Fibroblast of pulmonary artery (primary cell): ENCODE measurements around the gene TP53AIP1.

Experiments used
- DNase-seq: peaks from one replicate; pipeline ENCODE4 v3.0.0-alpha.2; 2010; ENCODE audit warnings: low read depth
- H3K4me3 ChIP-seq: replicated peaks from 2 replicates; pipeline ENCODE4 v1.5.1; 2011; ENCODE audit warnings: low read depth, mild to moderate bottlenecking, control low read depth, low read length, moderate library complexity
- TF ChIP-seq, protein P1 (sequence below): IDR thresholded peaks from 2 replicates; pipeline ENCODE4 v1.5.1; 2011; ENCODE audit warnings: mild to moderate bottlenecking, control low read depth, low read length, inconsistent platforms; ENCODE audit errors: missing control alignments

Gene TP53AIP1

DNA sequence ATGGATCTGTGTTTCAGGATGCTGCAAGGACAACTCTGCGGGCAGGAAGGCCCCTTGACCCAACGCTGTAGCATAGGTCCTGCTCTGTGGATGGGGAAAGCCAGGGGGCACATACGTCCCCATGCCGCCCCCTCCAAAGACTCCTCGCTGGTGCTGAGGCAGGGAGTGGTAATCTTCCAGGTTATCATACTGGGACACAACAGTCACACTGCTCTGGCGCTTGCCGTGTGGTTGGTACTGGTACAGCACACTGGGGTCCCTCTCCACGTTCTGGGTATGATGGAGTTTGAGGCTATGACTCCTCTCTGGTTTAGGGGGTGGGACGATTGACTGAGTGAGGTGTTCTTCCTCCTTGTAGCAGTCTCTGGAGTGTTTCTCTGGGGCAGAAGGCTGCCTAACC lies 26.2 kb upstream of the TP53AIP1 start:
- no peak for DNase-seq
- H3K4me3 ChIP-seq, result no peak overlapping the region
- TF ChIP-seq, protein P1, sequence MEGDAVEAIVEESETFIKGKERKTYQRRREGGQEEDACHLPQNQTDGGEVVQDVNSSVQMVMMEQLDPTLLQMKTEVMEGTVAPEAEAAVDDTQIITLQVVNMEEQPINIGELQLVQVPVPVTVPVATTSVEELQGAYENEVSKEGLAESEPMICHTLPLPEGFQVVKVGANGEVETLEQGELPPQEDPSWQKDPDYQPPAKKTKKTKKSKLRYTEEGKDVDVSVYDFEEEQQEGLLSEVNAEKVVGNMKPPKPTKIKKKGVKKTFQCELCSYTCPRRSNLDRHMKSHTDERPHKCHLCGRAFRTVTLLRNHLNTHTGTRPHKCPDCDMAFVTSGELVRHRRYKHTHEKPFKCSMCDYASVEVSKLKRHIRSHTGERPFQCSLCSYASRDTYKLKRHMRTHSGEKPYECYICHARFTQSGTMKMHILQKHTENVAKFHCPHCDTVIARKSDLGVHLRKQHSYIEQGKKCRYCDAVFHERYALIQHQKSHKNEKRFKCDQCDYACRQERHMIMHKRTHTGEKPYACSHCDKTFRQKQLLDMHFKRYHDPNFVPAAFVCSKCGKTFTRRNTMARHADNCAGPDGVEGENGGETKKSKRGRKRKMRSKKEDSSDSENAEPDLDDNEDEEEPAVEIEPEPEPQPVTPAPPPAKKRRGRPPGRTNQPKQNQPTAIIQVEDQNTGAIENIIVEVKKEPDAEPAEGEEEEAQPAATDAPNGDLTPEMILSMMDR, result no peak

- no peak overlapping the region for H3K4me3 ChIP-seq
- TF ChIP-seq, protein P1, result no peak
- DNase-seq, result no peak
Measured at GRCh38 chr11:128967578-128967977, 24.9 kb upstream of the TP53AIP1 start.

DNA sequence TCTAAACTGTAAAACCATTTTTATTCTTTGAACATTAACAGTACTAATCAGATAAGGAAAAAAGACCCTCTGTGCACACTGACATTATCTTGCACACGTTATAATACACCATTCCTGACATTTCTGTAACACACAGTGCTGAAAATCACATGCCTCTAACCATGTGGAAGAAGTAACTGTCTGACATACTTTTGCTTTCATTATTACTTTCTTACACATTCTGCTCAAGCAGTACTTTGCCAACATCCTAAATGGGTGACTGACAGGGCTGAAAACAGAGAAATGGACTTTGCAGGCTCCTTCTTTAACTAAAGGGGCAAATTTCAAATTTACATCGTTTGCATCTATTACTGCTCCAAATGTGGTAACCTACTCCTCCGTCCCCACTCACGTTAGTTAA lies 22.8 kb upstream of the TP53AIP1 start:
- DNase-seq, result no peak
- TF ChIP-seq, protein P1, result no peak
- H3K4me3 ChIP-seq, result no peak overlapping the region

DNA sequence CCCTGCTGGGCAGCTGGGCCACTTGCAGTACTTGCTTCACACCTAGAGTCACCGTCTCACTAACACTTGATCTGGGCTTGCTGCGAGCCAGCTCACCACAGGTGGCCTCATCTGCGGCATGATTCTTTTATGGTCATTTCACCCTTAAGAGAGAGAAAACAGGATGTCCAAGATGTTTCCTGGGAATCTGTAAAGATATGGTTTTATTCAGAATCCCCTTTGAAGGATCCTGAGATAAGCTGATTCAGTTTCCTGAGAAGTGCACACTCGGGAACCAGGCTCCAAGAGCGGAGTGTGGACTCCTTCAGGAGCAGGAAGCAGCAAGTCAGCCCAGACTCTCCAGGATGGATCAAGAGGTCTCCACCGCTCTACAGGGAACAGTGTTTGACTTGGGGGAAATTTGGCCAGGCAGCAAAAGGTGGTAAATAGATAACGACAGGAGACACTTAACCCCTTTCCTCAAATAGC lies 21.8 kb upstream of the TP53AIP1 start:
- no peak overlapping the region for H3K4me3 ChIP-seq
- no peak for DNase-seq
- TF ChIP-seq, protein P1, result no peak

- TF ChIP-seq, protein P1, result no peak
- no peak for DNase-seq
- H3K4me3 ChIP-seq, result no peak overlapping the region
Measured at GRCh38 chr11:128963744-128964325, 21.2 kb upstream of the TP53AIP1 start.

DNA sequence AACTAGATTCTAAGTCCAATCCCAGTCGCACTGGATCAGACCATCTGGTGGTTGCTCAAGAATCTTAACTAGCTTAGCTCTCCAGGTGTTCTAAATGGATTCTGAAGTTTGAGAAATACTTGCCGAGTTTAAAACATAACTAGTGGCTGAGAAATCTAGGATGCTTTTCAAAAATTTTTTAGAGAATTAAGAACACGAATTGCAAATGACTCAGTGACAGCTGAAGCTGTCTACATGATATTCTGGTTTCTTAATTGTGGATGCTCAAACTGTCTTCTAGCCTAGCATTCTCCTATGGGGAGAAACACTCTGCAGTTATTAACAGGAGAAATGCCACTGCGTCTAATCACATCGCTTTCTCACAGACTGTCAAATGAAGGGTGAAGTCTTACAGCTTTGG lies 20.2 kb upstream of the TP53AIP1 start:
- DNase-seq, result no peak
- TF ChIP-seq, protein P1, result no peak
- H3K4me3 ChIP-seq, result no peak overlapping the region

DNA sequence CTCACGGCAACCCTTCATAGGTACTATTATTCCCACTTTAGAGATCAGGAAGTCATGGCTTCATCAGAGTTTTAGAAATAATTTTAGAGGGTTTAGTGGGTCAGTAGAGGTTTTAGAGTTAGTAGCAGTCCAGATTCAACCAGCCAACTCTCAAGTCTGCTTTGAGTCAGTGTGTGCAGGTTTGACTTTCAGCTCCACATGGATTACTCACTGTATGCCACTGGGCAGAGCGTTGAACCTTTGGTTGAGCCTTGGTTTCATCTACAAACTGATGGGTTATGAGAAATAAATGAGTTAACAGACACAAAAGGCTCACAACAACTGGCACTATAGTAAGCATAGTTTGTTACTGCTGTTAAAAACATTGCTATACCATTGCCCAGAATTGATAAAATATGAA lies 19.0 kb upstream of the TP53AIP1 start:
- TF ChIP-seq, protein P1, result no peak
- DNase-seq, result no peak
- H3K4me3 ChIP-seq, result no peak overlapping the region
